KOPT-K1 (cell line): ENCODE measurements around the gene USP21.

Experiments
- H3K27ac ChIP-seq: fragments of 200-600 bp; sonication (generic); 2 replicates; pipeline ENCODE4 v1.5.1; 2016; ENCODE audit warnings: antibody characterized with exemption, mild to moderate bottlenecking, low read depth, low read length; ENCODE audit not compliant: poor library complexity, severe bottlenecking
- H3K36me3 ChIP-seq: fragments of 200-600 bp; sonication (generic); 2 replicates; pipeline ENCODE4 v1.5.1; 2017; ENCODE audit warnings: antibody characterized with exemption, mild to moderate bottlenecking, low read length, moderate library complexity; ENCODE audit not compliant: insufficient read depth
- H3K9me3 ChIP-seq: fragments of 200-600 bp; sonication (generic); 2 replicates; pipeline ENCODE4 v1.5.1; 2017; ENCODE audit warnings: antibody characterized with exemption, low read length, mild to moderate bottlenecking; ENCODE audit not compliant: insufficient read depth, poor library complexity, severe bottlenecking

Gene USP21

DNA sequence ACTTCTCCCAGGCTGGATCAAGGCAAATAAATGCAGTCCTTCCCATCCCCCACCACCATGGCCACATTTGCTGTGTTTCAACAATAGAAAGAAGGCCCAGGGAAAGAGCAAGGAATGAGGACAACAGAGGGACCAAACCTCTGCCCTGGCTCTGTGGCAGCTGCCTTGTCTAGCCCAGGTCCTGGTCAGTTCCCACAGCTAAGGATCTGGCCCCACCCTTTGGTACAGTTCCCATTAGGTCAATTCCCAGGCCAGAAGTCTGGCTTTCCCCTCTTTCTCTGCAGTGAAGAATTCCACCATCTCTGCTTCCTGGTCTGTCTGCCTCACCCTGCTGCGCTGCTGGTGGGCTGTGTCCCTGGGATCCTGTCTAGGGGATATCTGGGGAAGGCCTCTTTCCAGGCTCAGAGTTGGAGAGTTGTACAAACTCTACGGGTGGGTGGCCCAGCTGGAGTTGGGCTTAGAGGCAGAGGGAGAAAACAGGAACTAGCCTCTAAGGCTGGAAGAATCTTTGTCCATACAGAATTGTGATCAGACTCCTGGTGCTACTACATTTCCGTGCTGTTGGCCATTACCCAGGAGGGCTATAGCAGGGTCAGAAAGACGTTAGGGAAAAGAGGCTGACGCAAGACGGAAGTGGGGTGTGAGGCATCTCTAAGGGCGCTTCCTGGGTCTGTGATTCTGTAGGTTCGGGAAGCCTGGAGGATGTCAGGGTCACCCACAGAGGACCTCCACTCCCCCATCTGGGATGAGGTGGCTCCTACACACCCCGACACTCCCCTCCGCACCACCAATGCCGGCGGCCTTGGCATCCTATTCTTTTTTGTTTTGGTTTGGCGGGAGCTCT is 41.9 kb downstream of the USP21 start:
- Histone ChIP-seq H3K36me3 (peaks cover 25% of the 10 kb centered on the region; the same call in 1 of the 2 replicates), H3K27ac (peak overlapping the region; percentile 83), H3K9me3 (no peaks in the 10 kb centered on the region)

GRCh38 chr1:161201836-161202712 is 42.8 kb downstream of the USP21 start, which contains the start of gene NDUFS2:
TSS of gene NDUFS2 (plus strand) at chr1:161202367. CDS start at chr1:161202386, 19 bp downstream.
- peak within 1 kb of the TSS; percentile 83 for H3K27ac ChIP-seq
- H3K36me3 ChIP-seq = peaks cover 34% of the 10 kb centered on the region
- no peaks in the 10 kb centered on the region for H3K9me3 ChIP-seq

- H3K27ac ChIP-seq = no peak overlapping the region
- H3K9me3 ChIP-seq = no peaks in the 10 kb centered on the region
- peaks cover 70% of the 10 kb centered on the region for H3K36me3 ChIP-seq
Measured at GRCh38 chr1:161206411-161207140, 47.3 kb downstream of the USP21 start.

DNA sequence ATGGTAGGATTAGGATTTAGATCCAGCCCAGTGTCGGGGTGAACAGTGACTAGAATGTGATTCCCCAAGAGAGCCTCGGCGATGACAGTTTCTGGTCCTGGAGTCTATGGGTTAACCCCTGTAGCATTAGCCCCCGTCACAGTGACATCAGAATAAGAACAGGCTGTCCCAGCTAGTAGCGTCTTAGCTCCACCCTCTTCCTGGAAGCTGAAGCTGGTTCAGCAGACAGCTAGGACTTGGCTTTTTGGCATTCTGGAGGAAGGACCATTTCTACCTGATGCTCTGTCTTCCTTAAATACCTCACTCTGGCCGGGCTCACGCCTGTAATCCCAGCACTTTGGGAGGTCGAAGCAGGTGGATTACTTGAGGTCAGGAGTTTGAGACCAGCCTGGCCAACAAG is 47.9 kb downstream of the USP21 start:
- Histone ChIP-seq H3K9me3 (no peaks in the 10 kb centered on the region), H3K27ac (no peak overlapping the region), H3K36me3 (peaks cover 76% of the 10 kb centered on the region)

DNA sequence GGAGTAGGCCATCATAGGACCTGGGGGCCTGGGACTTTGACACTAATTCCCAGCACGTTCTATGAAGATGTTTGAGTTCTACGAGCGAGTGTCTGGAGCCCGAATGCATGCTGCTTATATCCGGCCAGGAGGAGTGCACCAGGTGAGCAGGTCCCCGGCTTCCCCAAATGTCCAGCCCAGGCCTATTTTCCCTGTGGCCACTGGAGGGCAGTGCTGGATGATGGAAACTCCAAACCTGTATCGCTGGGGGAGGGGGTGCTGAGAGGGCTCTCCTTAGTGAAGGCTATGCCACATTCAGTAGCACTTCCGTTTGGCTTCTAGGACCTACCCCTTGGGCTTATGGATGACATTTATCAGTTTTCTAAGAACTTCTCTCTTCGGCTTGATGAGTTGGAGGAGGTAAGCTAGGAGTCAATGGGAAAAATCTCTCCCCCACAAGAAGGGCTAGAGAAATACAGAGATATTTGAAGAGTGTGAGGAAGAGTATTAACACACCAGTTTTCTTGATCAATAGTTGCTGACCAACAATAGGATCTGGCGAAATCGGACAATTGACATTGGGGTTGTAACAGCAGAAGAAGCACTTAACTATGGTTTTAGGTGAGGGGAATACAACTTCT is 50.6 kb downstream of the USP21 start:
- Histone ChIP-seq H3K9me3 (no peaks in the 10 kb centered on the region), H3K36me3 (peaks cover 91% of the 10 kb centered on the region), H3K27ac (no peak overlapping the region)

DNA sequence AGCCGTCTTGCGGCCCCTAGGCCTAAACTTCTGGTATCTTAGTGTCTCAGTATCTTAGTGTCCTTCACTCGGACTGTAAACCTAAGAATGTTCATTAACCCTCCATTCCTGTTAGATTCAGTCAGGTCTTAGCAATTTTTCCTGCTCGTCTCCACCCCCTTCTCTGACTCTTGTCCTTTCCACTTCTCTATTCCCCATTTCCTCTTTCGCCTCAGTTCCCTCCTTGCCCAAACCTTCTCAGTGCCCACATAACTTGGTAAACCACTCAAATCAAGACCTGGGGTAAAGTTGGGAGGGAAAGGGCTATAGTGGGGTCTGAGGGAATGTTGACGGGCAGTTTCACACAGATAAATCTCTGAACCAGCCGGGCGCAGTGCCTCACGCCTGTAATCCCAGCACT is 55.1 kb downstream of the USP21 start:
- no peaks in the 10 kb centered on the region for H3K9me3 ChIP-seq
- peaks cover 60% of the 10 kb centered on the region for H3K36me3 ChIP-seq
- H3K27ac ChIP-seq = no peak overlapping the region

DNA sequence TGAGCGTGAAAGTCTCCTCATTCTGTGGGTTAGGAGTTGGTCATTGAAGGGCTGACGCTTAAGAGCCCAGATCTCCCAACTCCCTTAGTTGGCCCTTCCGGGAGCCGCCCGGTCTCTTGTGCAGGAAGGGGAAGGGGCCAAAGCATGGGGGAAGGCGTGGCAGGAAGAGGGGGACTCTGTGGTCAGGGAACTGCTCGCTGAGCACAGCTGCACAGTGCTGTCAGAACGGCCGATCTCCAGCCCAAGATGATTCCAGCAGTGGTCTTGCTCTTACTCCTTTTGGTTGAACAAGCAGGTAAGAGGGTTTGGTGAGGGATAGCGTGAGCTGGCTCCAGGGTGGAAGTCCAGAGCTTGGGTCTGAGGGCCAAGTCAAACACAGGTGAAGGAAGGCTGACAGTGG is 55.8 kb downstream of the USP21 start, which contains the start of gene FCER1G:
FCER1G (plus strand) TSS at position 220 of the 400 bp plus-strand sequence; CDS start at position 247, 27 bp downstream.
- Histone ChIP-seq H3K27ac (peak within 1 kb of the TSS; percentile 47), H3K9me3 (no peaks in the 10 kb centered on the region), H3K36me3 (peaks cover 53% of the 10 kb centered on the region)
